Measurements from ENCODE around the gene MED12L.

DNA sequence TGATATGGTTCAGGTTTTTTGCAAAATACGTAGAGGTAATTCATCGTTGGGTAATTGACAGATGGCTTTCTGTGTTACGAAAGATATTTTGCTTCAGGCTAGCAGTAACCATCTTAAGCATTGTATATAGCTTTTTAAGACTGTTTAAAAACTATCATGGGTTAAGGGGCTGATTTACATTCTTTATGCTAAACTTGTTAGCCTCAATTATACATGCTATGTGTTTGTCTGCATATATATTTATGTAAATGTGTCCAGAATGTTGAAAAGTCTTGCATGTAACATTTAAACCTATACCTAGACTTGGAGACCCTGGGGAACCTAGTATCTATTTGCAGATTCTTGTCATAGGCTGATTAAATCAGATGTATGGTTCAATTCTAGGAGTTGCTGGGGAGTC, 204.0 kb downstream of the MED12L start:
- TF ChIP-seq CTCF (IDR thresholded peaks at IDR 0.05; ENCODE audit: poor library complexity) (no peak), EZH2 (IDR thresholded peaks at IDR 0.05; ENCODE audit: borderline replicate concordance) (no peak), EZH2phosphoT487 (IDR thresholded peaks at IDR 0.05; ENCODE audit: low read depth, severe bottlenecking, unreplicated experiment) (no peak)
